ENCODE results near the gene NTN4.
"Not testable (repeated sequence)": the region's sequence is repeated elsewhere in the genome, so short reads cannot be mapped to it uniquely, and the experiment has no call there.

The NTN4 gene

DNA sequence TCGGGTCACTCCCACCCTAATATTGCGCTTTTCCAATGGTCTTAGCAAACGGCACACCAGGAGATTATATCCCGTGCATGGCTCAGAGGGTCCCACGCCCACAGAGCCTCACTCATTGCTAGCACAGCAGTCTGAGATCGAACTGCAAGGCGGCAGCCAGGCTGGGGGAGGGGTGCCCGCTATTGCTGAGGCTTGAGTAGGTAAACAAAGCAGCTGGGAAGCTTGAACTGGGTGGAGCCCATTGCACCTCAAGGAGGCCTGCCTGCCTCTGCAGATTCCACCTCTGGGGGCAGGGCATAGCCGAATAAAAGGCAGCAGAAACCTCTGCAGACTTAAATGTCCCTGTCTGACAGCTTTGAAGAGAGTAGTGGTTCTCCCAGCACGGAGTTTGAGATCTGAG lies 15.1 kb downstream of the NTN4 start:
- not testable (repeated sequence) for H3K4me3 Mint-ChIP-seq; H3K27ac Mint-ChIP-seq; H3K4me1 Mint-ChIP-seq (ENCODE audit: low read depth); H3K27me3 Mint-ChIP-seq (ENCODE audit: low read depth); H3K36me3 Mint-ChIP-seq (ENCODE audit: low read depth); H3K9me3 Mint-ChIP-seq

DNA sequence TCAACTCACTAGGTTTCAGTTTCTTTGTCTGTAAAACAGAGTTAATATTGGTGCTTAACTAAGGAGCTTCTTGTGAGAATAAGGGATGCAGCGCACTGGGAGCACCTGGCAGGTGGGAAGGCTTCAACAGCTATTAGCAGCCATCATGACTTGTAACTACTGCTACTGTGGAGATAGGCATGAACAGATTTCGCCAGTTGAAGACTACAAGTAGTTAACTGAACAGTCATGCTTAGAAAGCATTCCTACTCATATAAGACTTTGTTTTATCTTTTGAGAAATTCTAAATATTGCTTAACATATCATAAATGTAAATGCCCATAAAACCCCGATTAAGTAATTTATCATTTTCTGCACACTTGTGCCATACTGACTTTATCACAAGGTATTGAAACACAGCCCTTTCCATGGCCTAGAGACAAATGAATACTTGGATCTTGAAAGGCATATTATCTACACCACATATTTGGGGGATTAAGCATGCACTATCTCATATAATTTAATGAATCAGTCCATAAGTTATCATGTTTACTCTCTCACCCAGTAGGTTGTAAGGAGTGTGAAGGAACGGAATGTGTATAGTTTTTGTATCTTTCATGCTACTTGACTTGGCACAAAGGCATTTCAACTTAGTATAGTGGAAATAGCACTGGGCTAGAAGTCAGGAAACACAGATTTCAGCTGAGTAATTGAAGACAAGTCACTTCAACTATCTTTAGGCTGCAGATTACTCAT lies 16.1 kb downstream of the NTN4 start:
- Mint-ChIP-seq H3K27ac (no peak overlapping the region), H3K4me1 (ENCODE audit: low read depth) (no peaks in the 10 kb centered on the region), H3K9me3 (no peaks in the 10 kb centered on the region), H3K4me3 (no peak overlapping the region), H3K27me3 (ENCODE audit: low read depth) (peaks cover 5% of the 10 kb centered on the region), H3K36me3 (ENCODE audit: low read depth) (no peaks in the 10 kb centered on the region)

GRCh38 chr12:95773320-95773719 lies 17.2 kb downstream of the NTN4 start:
- Mint-ChIP-seq H3K4me1 (ENCODE audit: low read depth) (no peaks in the 10 kb centered on the region), H3K27ac (no peak overlapping the region), H3K36me3 (ENCODE audit: low read depth) (no peaks in the 10 kb centered on the region), H3K9me3 (no peaks in the 10 kb centered on the region), H3K27me3 (ENCODE audit: low read depth) (peaks cover 5% of the 10 kb centered on the region), H3K4me3 (no peak overlapping the region)

GRCh38 chr12:95767703-95768102 lies 22.9 kb downstream of the NTN4 start:
- Mint-ChIP-seq H3K27ac (no peak overlapping the region), H3K27me3 (ENCODE audit: low read depth) (peaks cover 5% of the 10 kb centered on the region), H3K4me1 (ENCODE audit: low read depth) (no peaks in the 10 kb centered on the region), H3K4me3 (no peak overlapping the region), H3K9me3 (no peaks in the 10 kb centered on the region), H3K36me3 (ENCODE audit: low read depth) (no peaks in the 10 kb centered on the region)

- H3K4me3 Mint-ChIP-seq = no peak overlapping the region
- no peak overlapping the region for H3K27ac Mint-ChIP-seq
- peaks cover 9% of the 10 kb centered on the region for H3K27me3 Mint-ChIP-seq (ENCODE audit: low read depth)
- H3K4me1 Mint-ChIP-seq (ENCODE audit: low read depth) = no peaks in the 10 kb centered on the region
- H3K9me3 Mint-ChIP-seq = no peaks in the 10 kb centered on the region
- no peaks in the 10 kb centered on the region for H3K36me3 Mint-ChIP-seq (ENCODE audit: low read depth)
These were observed 24.1 kb downstream of the NTN4 start for GRCh38 chr12:95766356-95767019.

DNA sequence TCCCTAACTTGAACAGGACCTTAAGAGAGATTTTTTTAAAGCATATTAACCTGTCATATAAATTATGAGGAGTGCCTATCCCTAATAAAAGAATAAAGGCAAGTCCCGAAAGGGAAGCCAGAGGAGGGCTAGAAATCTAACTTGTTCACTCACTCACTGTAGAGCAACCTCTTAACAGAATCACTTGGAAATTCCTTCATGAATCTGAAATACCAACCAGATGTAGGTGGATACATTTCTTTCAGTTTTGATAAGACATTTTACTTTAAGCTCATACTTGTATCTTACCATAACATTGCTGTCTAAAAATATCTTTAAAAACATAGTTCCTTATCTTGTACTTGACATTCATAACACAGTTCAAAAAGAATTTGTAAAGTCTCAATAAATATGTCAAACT lies 25.7 kb downstream of the NTN4 start:
- Mint-ChIP-seq H3K4me3 (no peak overlapping the region), H3K27ac (no peak overlapping the region), H3K27me3 (ENCODE audit: low read depth) (peaks cover 9% of the 10 kb centered on the region), H3K9me3 (no peaks in the 10 kb centered on the region), H3K4me1 (ENCODE audit: low read depth) (no peaks in the 10 kb centered on the region), H3K36me3 (ENCODE audit: low read depth) (no peaks in the 10 kb centered on the region)

GRCh38 chr12:95763809-95764253 lies 26.7 kb downstream of the NTN4 start:
- Mint-ChIP-seq H3K27me3 (ENCODE audit: low read depth) (peaks cover 9% of the 10 kb centered on the region), H3K27ac (no peak overlapping the region), H3K4me3 (no peak overlapping the region), H3K36me3 (ENCODE audit: low read depth) (no peaks in the 10 kb centered on the region), H3K9me3 (no peaks in the 10 kb centered on the region), H3K4me1 (ENCODE audit: low read depth) (no peaks in the 10 kb centered on the region)

- peaks cover 13% of the 10 kb centered on the region for H3K27me3 Mint-ChIP-seq (ENCODE audit: low read depth)
- H3K36me3 Mint-ChIP-seq (ENCODE audit: low read depth) = no peaks in the 10 kb centered on the region
- H3K9me3 Mint-ChIP-seq = no peaks in the 10 kb centered on the region
- no peak overlapping the region for H3K27ac Mint-ChIP-seq
- no peak overlapping the region for H3K4me3 Mint-ChIP-seq
- no peaks in the 10 kb centered on the region for H3K4me1 Mint-ChIP-seq (ENCODE audit: low read depth)
These were observed 28.3 kb downstream of the NTN4 start for GRCh38 chr12:95762123-95762785.

DNA sequence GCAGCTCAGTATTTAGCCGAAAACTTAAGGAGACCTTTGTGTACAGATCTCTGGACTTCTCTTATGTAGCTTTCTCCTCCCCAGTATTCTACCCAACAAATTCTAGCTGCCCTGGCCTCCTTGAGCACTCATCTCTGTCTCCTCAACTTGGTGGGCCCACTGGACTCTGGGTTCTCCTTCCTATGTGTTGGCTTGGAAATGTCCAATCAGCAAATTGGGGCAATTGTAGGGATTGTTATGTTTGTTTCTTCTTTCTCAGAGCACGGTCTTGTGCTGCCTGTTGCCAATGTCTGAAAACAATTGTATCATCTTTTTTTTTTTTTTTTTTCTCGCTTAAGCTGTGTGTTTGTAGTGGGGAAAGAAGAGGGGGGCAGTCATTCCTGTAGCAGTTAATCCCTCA lies 30.2 kb downstream of the NTN4 start:
- H3K4me1 Mint-ChIP-seq (ENCODE audit: low read depth) = no peaks in the 10 kb centered on the region
- no peaks in the 10 kb centered on the region for H3K36me3 Mint-ChIP-seq (ENCODE audit: low read depth)
- H3K9me3 Mint-ChIP-seq = no peaks in the 10 kb centered on the region

DNA sequence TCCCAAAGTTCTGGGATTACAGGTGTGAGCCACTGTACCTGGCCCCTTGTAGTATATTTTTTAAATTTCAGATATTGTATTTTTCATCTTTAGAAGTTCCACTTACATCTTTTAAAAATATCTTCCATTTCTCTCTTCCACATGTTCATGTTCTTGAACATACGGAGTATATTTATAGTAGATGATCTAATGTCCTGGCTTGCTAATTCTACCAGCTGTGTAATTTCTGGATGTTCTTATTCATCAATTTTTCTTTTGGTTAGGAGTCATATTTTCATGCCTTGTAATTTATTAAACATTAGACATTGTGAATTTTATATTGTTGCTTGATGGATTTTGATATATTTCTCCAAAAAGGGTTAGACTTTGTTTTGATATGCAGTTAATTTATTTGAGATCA lies 30.8 kb downstream of the NTN4 start:
- Mint-ChIP-seq H3K36me3 (ENCODE audit: low read depth) (no peaks in the 10 kb centered on the region), H3K9me3 (no peaks in the 10 kb centered on the region), H3K4me1 (ENCODE audit: low read depth) (no peaks in the 10 kb centered on the region), H3K27ac (no peak overlapping the region), H3K27me3 (ENCODE audit: low read depth) (peaks cover 13% of the 10 kb centered on the region), H3K4me3 (no peak overlapping the region)

More for the DNA sequence above, 30.2 kb downstream of the NTN4 start:
- Mint-ChIP-seq H3K27ac (no peak overlapping the region), H3K4me3 (no peak overlapping the region), H3K27me3 (ENCODE audit: low read depth) (peaks cover 13% of the 10 kb centered on the region)

GRCh38 chr12:95759039-95759438 lies 31.5 kb downstream of the NTN4 start:
- Mint-ChIP-seq H3K36me3 (ENCODE audit: low read depth) (no peaks in the 10 kb centered on the region), H3K27ac (no peak overlapping the region), H3K27me3 (ENCODE audit: low read depth) (peaks cover 13% of the 10 kb centered on the region), H3K4me1 (ENCODE audit: low read depth) (no peaks in the 10 kb centered on the region), H3K4me3 (no peak overlapping the region), H3K9me3 (no peaks in the 10 kb centered on the region)

GRCh38 chr12:95756362-95756761 lies 34.2 kb downstream of the NTN4 start:
- Mint-ChIP-seq H3K27me3 (ENCODE audit: low read depth) (peaks cover 4% of the 10 kb centered on the region), H3K4me1 (ENCODE audit: low read depth) (no peaks in the 10 kb centered on the region), H3K9me3 (no peaks in the 10 kb centered on the region), H3K36me3 (ENCODE audit: low read depth) (no peaks in the 10 kb centered on the region), H3K27ac (no peak overlapping the region), H3K4me3 (no peak overlapping the region)

- no peak overlapping the region for H3K4me3 Mint-ChIP-seq
- H3K36me3 Mint-ChIP-seq (ENCODE audit: low read depth) = no peaks in the 10 kb centered on the region
- no peak overlapping the region for H3K27ac Mint-ChIP-seq
- peaks cover 4% of the 10 kb centered on the region for H3K27me3 Mint-ChIP-seq (ENCODE audit: low read depth)
- no peaks in the 10 kb centered on the region for H3K9me3 Mint-ChIP-seq
- H3K4me1 Mint-ChIP-seq (ENCODE audit: low read depth) = no peaks in the 10 kb centered on the region
These were observed 35.2 kb downstream of the NTN4 start for GRCh38 chr12:95755261-95755865.

DNA sequence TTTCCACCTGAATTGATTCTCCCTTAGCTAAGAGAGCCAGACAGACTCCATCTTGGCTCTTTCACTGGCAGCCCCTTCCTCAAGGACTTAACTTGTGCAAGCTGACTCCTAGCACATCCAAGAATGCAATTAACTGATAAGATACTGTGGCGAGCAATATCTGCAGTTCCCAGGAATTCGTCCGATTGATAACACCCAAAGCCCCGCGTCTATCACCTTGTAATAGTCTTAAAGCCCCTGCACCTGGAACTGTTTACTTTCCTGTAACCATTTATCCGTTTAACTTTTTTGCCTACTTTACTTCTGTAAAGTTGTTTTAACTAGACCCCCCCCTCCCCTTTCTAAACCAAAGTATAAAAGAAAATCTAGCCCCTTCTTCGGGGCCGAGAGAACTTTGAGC lies 44.5 kb downstream of the NTN4 start:
- not testable (repeated sequence) for H3K27me3 Mint-ChIP-seq (ENCODE audit: low read depth); H3K27ac Mint-ChIP-seq; H3K9me3 Mint-ChIP-seq; H3K4me3 Mint-ChIP-seq; H3K36me3 Mint-ChIP-seq (ENCODE audit: low read depth); H3K4me1 Mint-ChIP-seq (ENCODE audit: low read depth)

DNA sequence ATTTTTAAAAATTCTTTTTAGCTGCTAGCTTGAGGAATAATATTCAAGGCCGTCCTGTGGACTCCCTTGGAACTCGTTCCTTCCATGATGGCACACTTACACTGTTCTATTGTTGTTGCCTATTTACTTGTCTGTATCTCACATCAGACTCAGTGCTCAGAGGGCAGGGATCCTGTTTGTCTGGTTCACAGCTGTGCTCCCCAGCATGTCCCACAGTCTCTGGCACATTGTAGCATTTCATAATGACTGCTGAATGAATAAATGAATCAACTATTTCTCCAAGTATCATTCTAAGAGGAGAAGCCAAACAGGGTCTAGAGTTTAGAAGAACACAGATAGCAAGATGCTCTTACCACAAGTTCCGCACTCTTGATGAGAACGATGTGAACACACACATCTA lies 48.0 kb downstream of the NTN4 start:
- no peaks in the 10 kb centered on the region for H3K9me3 Mint-ChIP-seq
- no peaks in the 10 kb centered on the region for H3K4me1 Mint-ChIP-seq (ENCODE audit: low read depth)
- H3K4me3 Mint-ChIP-seq = no peak overlapping the region
- no peaks in the 10 kb centered on the region for H3K27me3 Mint-ChIP-seq (ENCODE audit: low read depth)
- H3K27ac Mint-ChIP-seq = no peak overlapping the region
- H3K36me3 Mint-ChIP-seq (ENCODE audit: low read depth) = no peaks in the 10 kb centered on the region
